Sigmoid colon (tissue), 7 donors: ENCODE results near the gene SLITRK2. TPM values are rescaled to one million over a fixed set of nuclear protein-coding genes. Genes with fewer than 3 reads are reported as not detected.

Experiments used
- DNase-seq: peaks from one replicate; pipeline ENCODE4 v3.0.0-alpha.2; 2019
- H3K27ac ChIP-seq, 4 donors: fragments of 200-600 bp; sonication (generic); one replicate each; pipeline ENCODE4 v1.5.1; 2016 to 2019; ENCODE audit warnings: mild to moderate bottlenecking in 1 of 4
- H3K27me3 ChIP-seq, 3 donors: fragments of 200-600 bp; sonication (generic); one replicate each; pipeline ENCODE4 v1.5.1; 2019; ENCODE audit warnings: mild to moderate bottlenecking in 1 of 3
- H3K36me3 ChIP-seq, 4 donors: fragments of 200-600 bp; sonication (generic); one replicate each; pipeline ENCODE4 v1.5.1; 2016 to 2019
- H3K4me1 ChIP-seq, 4 donors: fragments of 200-600 bp; sonication (generic); one replicate each; pipeline ENCODE4 v1.5.1; 2017 to 2019
- H3K4me3 ChIP-seq, 4 donors: fragments of 200-600 bp; sonication (generic); one replicate each; pipeline ENCODE4 v1.5.1; 2017 to 2019; ENCODE audit warnings: mild to moderate bottlenecking in 2 of 4, moderate library complexity in 1 of 4
- H3K9me3 ChIP-seq, 4 donors: fragments of 200-600 bp in 3 of 4; sonication (generic) in 3 of 4; one replicate each; pipeline versions ENCODE4 v1.5.1 to v1.6.1; 2013 to 2019
- EP300 ChIP-seq, 4 donors: sonication (generic); formaldehyde crosslinking; IDR thresholded peaks; one replicate each; pipeline ENCODE4 v1.6.1; 2017; ENCODE audit warnings: antibody characterized with exemption in 4 of 4
- POLR2A ChIP-seq, 2 donors: fragments of 450-650 bp; IDR thresholded peaks; one replicate each; pipeline ENCODE4 v1.6.1; 2016; ENCODE audit warnings: antibody characterized with exemption in 2 of 2, mild to moderate bottlenecking in 2 of 2, moderate library complexity in 2 of 2
- POLR2AphosphoS5 ChIP-seq, 4 donors: sonication (generic); formaldehyde crosslinking; IDR thresholded peaks; one replicate each; pipeline ENCODE4 v1.6.1; 2017; ENCODE audit warnings: antibody characterized with exemption in 4 of 4
- WGBS, 2 donors: extraction: QIAGEN DNeasy Blood & Tissue Kit; methylation state at CpG; one replicate each; pipeline ENCODE4 v1.1.7; 2013; 5-methylcytosine and 5-hydroxymethylcytosine counted together
- intact Hi-C: fragments of 100-400 bp; cut with DNase I; formaldehyde crosslinking; loops from one replicate; pipeline ENCODE4 v1.15.1; 2023
- polyA plus RNA-seq, 3 donors: library from polyadenylated mRNA; stranded (reverse); fragments of 200-250 nt; gene quantifications; one replicate each; pipeline ENCODE4 v1.2.3, GENCODE V29; 2013
- total RNA-seq, 4 donors: library from RNA; depleted of rRNA; stranded (reverse); fragments of >200 nt; gene quantifications; one replicate each; pipeline ENCODE4 v1.1.0, GENCODE V29; 2016
- TF ChIP-seq, protein P1 (sequence below), 4 experiments: fragments of 450-650 bp in 3 of 4; fragments of 200-600 bp in 1 of 4; IDR thresholded peaks; one replicate each; pipeline ENCODE4 v1.5.1; 2016 to 2019; ENCODE audit warnings: antibody characterized with exemption in 4 of 4, mild to moderate bottlenecking in 3 of 4, moderate library complexity in 2 of 4
- donor health status: healthy with polysubstance abuse.
- donor health status: Bipolar disorder and iron deficiency.
- donor health status: healthy.

The SLITRK2 gene
- total and polyA plus RNA-seq, 7 donors = under 0.01 to 0.36 (median 0.10) TPM; not detected in 1

DNA sequence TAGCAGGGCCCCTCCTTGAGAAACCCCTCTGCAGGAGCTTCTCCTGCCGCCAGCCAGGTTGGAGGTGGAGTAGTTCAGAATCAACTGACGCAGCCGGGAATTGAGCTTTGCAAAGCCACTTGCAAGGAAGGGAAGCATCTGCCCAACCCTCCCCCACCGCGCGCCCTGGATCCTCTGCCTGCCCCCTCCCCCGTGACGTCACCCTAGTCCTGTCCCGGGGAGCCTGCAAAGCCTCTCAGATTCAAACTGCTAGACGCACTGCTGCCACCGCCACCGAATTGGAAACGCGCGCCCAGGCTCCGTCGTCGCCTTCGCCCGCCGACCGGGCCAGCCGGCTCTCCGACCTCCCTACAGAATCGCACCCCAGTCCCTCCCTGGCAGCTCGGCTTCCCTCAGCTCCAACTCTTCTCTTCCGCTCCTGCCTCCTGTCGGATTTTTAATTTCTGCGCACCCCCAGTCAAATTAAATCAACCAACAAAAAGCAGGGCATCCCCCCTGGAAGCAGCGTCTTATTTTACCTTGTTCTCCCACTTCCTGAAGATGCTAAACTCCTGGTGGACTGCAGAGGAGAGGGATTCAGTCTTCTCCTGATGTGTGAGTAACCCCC is 3.8 kb downstream of the SLITRK2 start:
- Histone ChIP-seq H3K4me3 (no peak overlapping the region), H3K27me3 (peaks cover 0 to 40% (median 4%) of the 10 kb centered on the region in 3 donors), H3K4me1 (peaks cover 0 to 16% (median 5%) of the 10 kb centered on the region in 4 donors), H3K9me3 (no peaks in the 10 kb centered on the region), H3K36me3 (no peaks in the 10 kb centered on the region), H3K27ac (no peak overlapping the region)
- no peak for DNase-seq
- intact Hi-C loops = no loop called here
- WGBS, 2 donors = 7% methylated on average over 30 of the region's 30 CpGs
- TF ChIP-seq, protein P1, sequence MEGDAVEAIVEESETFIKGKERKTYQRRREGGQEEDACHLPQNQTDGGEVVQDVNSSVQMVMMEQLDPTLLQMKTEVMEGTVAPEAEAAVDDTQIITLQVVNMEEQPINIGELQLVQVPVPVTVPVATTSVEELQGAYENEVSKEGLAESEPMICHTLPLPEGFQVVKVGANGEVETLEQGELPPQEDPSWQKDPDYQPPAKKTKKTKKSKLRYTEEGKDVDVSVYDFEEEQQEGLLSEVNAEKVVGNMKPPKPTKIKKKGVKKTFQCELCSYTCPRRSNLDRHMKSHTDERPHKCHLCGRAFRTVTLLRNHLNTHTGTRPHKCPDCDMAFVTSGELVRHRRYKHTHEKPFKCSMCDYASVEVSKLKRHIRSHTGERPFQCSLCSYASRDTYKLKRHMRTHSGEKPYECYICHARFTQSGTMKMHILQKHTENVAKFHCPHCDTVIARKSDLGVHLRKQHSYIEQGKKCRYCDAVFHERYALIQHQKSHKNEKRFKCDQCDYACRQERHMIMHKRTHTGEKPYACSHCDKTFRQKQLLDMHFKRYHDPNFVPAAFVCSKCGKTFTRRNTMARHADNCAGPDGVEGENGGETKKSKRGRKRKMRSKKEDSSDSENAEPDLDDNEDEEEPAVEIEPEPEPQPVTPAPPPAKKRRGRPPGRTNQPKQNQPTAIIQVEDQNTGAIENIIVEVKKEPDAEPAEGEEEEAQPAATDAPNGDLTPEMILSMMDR (IDR thresholded peaks at IDR 0.05) = no peak
- no peak for TF ChIP-seq POLR2AphosphoS5 (IDR thresholded peaks at IDR 0.05)
- TF ChIP-seq EP300 (IDR thresholded peaks at IDR 0.05) = no peak
- TF ChIP-seq POLR2A (IDR thresholded peaks at IDR 0.05) = no peak

DNA sequence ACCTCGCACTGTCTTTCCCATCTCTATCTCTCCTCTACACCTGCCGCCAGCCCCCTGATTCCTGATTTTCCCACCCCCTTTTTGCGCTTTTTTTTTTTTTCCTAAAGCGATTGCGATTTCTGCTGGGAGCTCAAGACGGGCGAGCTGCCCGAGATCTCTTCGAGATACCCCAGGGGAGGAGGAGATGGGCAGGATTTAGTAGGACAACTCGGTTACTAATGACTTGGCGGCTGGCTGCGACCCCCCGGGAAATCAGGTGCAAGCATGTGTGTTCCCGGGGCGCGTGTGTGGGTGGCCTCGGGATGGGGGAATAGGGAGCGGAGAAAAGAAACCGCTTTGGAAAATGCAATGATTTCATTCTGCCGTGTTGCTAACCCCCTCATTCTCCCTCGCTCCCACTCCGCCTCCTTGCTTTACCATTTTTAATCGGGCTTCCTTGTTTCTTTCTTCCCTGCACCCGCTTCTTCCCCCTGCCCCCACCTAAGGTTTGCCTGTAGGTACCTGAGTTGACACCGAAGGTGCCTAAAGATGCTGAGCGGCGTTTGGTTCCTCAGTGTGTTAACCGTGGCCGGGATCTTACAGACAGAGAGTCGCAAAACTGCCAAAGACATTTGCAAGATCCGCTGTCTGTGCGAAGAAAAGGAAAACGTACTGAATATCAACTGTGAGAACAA is 4.4 kb downstream of the SLITRK2 start:
- TF ChIP-seq POLR2A (IDR thresholded peaks at IDR 0.05) (no peak), EP300 (IDR thresholded peaks at IDR 0.05) (no peak), POLR2AphosphoS5 (IDR thresholded peaks at IDR 0.05) (no peak)
- TF ChIP-seq, protein P1 (IDR thresholded peaks at IDR 0.05) = no peak
- intact Hi-C loops = no loop called here
- H3K4me1 ChIP-seq = peaks cover 0 to 13% (median 5%) of the 10 kb centered on the region in 4 donors
- H3K27ac ChIP-seq = no peak overlapping the region
- H3K36me3 ChIP-seq = no peaks in the 10 kb centered on the region
- H3K9me3 ChIP-seq = no peaks in the 10 kb centered on the region
- 17 to 42% methylated on average over 33 of the region's 33 CpGs for WGBS, 2 donors
- H3K4me3 ChIP-seq = no peak overlapping the region
- DNase-seq = no peak
- peaks cover 0 to 33% (median 4%) of the 10 kb centered on the region in 3 donors for H3K27me3 ChIP-seq

DNA sequence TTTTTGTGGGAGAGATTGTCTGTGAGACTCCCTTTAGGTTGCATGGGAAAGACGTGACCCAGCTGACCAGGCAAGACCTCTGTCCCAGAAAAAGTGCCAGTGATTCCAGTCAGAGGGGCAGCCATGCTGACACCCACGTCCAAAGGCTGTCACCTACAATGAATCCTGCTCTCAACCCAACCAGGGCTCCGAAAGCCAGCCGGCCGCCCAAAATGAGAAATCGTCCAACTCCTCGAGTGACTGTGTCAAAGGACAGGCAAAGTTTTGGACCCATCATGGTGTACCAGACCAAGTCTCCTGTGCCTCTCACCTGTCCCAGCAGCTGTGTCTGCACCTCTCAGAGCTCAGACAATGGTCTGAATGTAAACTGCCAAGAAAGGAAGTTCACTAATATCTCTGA is 5.5 kb downstream of the SLITRK2 start:
- no peak for DNase-seq
- Histone ChIP-seq H3K27me3 (peaks cover 0 to 27% (median 4%) of the 10 kb centered on the region in 3 donors), H3K27ac (no peak overlapping the region), H3K36me3 (no peaks in the 10 kb centered on the region), H3K9me3 (no peaks in the 10 kb centered on the region), H3K4me3 (no peak overlapping the region), H3K4me1 (peaks cover 0 to 6% (median 2%) of the 10 kb centered on the region in 4 donors)
- intact Hi-C loops = no loop called here
- 93 to 94% methylated on average over 7 of the region's 7 CpGs for WGBS, 2 donors
- no peak for TF ChIP-seq POLR2A (IDR thresholded peaks at IDR 0.05)
- TF ChIP-seq POLR2AphosphoS5 (IDR thresholded peaks at IDR 0.05) = no peak
- TF ChIP-seq, protein P1 (IDR thresholded peaks at IDR 0.05) = no peak
- TF ChIP-seq EP300 (IDR thresholded peaks at IDR 0.05) = no peak

DNA sequence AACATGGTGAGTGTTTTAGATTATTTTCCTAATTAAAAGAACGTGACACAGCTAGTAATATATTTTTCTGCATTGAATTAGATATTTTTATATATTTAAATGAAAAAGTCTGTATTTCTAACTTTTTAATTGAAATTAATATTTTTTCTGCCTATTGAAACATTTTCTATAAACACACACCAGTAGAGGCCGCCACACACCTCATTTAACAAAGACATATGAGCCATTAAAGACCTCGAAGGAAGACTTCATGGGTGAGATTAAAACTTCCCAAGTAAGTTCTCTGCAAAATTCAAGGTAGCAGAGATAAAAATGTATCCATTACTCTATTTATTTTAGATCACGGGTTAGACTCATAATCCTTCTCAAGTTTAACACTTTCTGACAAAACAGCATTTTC is 8.3 kb downstream of the SLITRK2 start:
- DNase-seq = no peak
- TF ChIP-seq EP300 (IDR thresholded peaks at IDR 0.05) (no peak), POLR2AphosphoS5 (IDR thresholded peaks at IDR 0.05) (no peak), POLR2A (IDR thresholded peaks at IDR 0.05) (no peak)
- TF ChIP-seq, protein P1 (IDR thresholded peaks at IDR 0.05) = peak in 1 of 4 experiments; percentile 12
- 9 to 11% methylated on average over 4 of the region's 4 CpGs for WGBS, 2 donors
- H3K4me1 ChIP-seq = no peaks in the 10 kb centered on the region
- no peak overlapping the region for H3K27ac ChIP-seq
- intact Hi-C loops = no loop called here
- H3K9me3 ChIP-seq = no peaks in the 10 kb centered on the region
- no peaks in the 10 kb centered on the region for H3K36me3 ChIP-seq
- H3K4me3 ChIP-seq = no peak overlapping the region
- peaks cover 0 to 14% (median 0%) of the 10 kb centered on the region in 3 donors for H3K27me3 ChIP-seq
